ENCODE data around the gene PPFIBP2. TPM values are rescaled to one million over a fixed set of nuclear protein-coding genes. Genes with fewer than 3 reads are reported as not detected.

Gene PPFIBP2
- total RNA-seq, 1 donor from 2014 or later: 63.8 TPM

DNA sequence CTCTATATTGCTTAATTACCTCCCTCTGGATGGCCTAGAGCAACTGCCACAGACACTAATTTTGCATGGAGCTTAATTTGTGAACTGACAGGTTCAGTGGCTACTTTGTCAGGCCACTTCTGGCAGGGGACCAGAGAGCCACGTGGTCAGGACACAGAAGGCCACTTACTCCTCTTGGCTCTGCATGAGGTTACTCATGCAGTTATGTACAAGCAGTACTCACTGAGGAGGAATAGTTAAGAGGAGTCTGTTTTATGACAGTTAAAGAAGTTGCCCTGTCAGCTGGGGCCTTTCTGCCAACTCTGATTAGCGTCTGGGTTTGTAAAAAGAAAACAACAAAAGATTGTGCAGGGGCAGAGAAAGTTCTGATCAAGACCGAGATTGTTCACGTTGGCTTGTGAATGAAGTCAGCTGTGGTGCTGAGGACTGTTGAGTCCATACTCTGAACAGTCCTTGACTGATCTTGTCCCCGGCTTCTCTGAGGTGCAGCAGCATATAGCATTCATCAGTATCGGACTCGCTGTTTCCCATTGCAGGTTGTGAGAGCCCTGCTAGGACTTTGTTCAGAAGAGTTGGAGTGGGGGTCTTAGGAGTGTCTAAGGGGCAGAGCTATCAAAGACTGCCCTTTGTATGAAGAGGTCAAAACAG is 41.4 kb downstream of the PPFIBP2 start:
- DNase-seq: no peak

DNA sequence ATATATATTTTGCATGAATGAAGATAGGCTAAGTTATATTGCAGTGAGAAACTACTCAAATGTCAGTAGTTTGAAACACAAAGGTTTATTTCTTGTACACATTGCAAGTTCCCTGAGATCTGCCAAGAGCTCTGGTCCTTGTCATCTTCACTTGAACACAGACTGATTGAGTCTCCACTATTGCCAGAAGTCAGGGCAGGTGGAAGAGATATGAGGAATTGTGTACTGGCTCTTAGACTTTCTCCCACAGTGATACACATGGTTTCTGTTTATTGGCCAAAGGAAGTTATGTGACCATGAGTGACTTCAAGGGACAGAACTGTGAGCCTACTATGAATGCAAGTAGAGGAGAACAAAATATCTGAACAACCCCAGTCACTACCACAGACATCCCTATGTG is 44.2 kb downstream of the PPFIBP2 start:
- no peak for DNase-seq

DNA sequence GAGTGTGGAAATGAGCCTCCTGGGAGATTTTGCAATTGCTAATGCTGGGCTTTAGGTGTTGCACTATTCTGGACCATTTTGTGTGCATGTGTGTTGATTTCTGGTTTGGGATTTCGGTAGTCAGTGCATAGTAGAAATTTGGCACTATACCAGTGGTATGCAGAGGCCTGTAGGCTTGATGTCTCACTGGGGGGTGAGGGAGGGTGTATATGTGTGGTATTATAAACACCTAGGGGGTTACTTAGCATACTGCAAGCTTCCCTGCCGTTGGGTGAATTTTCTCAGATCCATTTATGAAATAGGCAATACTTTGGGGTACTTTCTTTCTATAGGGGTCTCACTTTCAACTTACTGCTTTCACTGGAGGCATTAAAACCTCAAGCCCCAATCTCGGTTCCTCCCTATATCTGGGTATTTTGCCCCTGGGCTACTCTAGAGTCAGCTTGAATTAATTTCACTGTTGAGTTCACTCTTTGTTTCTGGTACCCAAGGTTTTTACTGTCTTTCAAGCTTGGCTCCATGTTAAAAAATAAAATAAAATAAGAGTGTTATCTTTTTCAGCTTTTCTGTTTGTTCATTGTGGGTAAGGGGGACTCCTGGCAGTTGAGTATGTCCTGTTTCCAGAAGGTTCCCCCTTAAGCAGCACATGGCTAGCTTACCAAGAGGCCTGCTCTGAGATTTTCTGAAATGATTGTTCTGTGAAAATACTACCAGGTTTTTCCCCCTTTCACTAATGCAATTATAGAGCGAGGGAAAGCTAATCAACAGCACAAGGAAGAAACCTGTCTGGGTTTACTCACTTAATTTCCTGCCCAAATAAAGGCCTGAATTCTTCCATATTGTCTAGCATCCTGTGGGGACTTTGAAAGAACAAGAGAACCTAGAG is 45.8 kb downstream of the PPFIBP2 start:
- DNase-seq: no peak

DNA sequence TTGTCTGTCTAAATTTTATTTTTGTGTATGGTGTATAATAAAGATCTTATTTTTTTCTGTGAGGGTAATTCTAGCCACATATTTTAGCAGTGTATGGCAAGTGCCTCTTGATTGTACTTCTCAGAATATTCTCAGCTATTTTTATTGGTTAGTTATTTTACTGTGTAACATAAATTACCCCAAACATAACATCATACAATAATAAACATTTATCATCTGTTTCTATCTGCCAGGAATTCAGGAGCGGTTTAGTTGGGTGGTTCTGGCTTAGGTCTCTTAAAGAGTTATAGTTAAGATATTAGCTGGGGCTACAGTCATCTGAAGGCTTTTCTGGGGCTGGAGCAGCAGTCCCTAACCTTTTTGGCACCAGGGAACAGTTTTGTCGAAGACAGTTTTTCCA is 47.8 kb downstream of the PPFIBP2 start:
- DNase-seq: no peak

DNA sequence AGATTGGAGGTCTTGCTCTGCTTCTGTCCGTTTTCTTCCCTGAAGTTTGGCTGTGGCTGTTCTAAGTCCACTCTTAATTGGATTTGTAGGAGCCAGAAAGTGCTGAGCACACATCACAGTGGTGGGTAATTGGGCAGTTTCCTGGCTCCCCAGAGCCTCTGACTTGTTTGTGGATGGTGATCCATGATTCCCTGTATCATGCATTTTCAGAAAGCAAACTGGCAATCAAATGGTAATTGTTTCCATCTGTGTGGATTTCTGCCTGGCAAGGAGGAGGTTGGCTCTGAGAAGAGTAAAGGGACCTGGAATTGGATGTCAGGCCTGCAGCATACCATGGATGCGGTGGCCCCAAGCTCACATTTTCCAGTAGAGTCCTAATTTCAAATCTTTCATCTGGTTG is 49.5 kb downstream of the PPFIBP2 start:
- DNase-seq: no peak

DNA sequence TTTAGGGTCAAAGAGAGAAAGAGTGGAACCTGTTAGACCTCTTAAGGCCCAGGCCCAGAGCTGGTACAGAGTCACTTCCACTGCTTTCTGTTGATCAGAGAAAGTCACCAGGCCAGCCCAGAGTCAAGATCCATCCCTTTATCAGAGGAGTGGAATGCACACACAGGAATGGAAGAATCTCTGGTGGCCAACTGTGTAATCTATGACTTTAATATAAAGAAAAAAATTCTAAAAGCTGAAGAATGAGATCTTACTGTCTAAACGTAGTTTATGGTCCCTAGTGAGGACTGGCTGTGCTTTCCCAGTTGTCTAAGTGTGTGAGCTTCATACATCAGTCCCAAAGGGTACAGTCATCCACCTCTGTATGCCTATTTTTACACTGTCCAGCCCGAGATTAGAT is 51.0 kb downstream of the PPFIBP2 start:
- DNase-seq: no peak

DNA sequence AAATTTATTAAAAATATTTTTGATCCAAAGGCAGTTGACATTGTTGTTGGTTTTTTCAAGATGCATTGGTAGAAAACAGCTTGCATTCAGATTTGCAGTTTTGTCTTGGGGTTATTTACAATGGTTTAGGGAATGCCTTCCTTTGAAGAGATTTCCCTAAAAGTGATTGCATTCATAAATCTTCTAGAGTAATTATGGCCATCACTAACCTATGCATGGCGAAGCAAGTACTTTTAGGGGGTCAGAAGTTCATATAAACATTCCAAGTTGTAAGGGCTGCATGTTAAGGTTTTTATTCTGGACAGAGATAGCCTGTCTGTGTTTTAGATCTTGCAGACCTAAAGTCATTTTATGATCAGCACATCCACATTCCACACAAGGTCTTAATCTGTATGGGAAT is 53.5 kb downstream of the PPFIBP2 start:
- DNase-seq: no peak

DNA sequence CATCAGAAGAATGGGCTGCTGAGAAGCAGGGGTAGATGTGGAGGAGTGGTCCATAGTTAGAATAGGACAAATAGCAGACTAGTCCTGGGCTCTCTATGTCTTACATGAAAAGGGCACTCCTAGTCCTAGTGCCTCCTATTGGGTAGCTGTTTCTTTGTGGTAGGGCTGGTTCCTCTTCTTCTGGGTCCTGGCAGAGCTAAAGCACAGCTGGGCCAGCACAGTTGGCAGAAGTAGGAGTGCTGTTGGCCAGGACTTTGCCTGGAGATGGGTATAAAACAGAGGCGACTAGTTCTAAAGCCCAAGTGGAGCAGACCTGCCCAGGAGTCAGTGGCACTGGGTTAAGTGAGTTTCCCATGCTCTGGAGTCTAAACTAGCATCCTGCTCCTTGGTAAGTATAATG is 55.2 kb downstream of the PPFIBP2 start:
- no peak for DNase-seq

DNA sequence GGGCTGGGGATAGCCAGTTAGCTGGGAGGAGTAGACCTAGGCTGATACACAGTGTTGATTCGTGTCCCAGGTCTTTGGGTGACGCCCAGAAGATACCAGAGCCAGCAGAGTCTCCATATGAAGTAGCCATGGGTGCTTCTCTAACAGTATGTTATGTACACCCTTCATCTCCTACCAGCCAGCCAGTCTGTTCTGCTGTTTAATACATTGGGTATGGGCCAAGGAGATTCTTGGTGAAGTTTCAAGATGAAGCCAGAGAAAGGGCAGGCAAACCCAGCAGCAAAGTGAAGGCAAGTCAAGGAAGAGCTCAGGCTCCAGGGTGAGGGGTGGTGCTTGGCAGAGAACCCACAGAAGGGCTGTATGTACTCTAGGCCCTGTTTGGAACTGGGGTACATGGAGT is 56.4 kb downstream of the PPFIBP2 start:
- no peak for DNase-seq

DNA sequence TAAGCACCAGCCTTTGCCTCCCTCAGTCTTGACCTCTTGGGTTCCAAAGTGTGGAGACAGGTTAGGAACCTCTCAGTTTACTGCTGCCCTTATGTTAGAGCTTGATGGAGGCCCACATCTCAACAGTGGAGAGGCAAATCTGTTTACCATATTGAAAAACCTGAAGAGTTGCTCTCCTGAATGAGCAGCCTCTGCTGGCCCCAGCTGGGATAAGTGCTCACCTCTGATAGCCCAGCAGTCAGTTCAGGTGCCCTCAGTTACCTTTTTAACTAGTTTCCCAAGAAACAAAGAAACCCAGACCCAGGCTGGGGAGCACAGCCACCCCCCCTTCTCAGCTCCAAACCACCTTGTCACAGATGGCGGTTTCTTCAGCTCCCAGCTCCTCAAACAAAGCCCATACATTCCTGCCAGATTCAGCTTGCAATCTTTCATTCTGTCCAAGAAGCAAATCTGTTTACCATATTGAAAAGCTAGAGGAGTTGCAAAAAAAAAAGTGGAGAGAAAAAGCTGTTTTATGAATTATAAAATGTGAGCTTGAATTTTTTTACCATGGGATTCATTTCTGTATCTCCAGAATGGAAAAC is 57.2 kb downstream of the PPFIBP2 start:
- peak; percentile 63 for DNase-seq

DNA sequence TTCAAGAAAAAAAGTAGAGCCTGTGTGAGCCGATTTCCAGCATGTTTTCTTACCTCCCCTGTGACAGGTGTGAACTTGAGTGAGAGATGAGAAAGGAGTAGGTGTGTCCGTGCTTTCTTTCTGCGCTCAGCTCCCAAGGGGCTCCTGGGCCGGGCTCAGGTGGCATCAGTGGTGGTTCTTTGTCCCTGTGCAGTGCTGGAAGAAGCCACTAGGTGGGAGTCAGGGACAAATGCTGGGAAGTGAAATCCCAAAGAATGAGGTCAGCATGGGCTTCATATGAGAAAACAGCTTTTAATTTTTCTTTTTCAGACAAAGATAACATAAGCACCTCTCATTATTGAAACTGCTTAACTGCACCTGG is 57.8 kb downstream of the PPFIBP2 start:
- DNase-seq: peak; percentile 87

DNA sequence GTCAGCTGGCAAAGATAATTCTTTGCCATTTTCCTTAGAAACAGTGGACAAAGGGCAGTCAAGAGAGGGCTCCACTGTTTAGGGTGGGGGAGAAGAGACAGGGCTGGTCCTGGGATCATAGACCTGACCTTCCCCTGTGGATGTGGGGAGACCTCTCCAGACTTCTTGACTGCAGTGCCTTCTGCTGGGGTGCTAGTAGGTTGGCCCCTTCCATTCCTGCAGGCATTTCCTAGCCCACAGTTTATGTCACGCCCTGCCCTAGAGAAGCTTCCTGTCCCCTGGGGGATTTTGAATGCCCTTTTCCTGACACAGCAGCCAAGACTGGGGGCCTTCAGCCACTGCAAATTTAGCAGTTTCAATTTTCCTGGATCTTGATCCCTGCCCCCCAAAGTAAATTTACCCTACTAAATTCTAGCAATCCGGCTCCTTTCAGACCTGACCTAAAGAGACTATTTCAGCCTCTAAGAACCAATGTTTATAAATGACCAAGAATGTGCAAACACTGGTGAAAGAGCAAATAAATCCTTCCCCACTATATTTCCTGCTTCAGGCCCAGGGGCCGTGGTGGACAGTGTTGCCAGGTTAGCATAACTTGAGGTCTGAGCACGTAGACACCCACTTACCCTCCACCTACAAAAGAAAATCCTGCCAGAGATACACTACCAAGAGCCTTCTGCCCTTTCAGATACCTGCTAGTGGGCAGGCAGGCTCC is 58.4 kb downstream of the PPFIBP2 start:
- DNase-seq: no peak

DNA sequence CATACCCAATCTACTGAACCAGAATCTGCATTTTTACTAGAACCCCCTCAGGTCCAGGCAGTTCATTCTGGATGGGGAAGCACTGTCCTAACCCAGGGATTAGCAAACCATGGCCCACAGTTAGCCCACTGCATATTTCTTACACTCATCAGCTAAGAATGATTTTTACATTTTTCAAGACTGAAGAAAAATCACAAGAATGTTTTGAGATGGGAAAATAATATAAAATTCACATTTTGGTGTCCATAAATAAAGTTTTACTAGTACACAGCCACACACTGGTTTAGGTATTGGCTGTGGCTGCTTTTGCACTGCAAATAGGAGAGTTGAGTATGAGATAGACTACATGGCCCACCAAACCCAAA is 59.4 kb downstream of the PPFIBP2 start:
- no peak for DNase-seq

DNA sequence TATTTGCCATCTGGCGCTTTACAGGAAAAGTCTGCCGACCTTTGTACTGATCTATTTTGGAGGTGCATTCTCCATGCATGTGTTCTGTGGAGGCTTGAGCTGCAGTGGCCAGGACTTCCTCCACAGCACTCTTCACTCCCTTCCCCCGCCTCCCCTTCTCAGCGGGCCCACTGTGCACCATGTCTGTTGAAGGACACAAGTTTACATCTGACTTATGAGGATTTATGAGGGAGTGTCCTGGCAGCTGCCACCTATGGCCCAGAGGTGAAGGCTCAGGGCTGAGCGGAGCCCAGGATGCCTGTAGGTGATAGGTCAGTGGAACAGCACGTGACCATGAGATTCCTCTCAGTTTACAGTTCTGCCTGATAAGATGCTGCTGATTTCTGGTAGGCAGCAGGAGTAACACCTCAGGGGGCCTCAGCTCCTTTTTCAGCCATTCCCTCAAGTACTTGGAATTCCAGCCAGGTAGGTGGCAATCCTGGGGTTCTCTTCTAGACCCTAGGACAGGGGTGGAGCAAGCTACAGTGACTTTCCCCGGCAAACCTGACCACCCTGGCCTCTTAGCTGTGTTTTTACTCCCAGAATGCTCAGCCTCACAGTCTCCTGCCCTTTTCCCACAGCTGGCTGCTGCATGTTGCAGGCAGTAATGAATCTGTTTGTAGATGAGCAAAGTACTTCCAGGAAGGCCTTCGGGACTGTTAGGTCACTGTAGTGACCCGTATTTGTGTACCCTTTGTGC is 59.9 kb downstream of the PPFIBP2 start:
- no peak for DNase-seq

DNA sequence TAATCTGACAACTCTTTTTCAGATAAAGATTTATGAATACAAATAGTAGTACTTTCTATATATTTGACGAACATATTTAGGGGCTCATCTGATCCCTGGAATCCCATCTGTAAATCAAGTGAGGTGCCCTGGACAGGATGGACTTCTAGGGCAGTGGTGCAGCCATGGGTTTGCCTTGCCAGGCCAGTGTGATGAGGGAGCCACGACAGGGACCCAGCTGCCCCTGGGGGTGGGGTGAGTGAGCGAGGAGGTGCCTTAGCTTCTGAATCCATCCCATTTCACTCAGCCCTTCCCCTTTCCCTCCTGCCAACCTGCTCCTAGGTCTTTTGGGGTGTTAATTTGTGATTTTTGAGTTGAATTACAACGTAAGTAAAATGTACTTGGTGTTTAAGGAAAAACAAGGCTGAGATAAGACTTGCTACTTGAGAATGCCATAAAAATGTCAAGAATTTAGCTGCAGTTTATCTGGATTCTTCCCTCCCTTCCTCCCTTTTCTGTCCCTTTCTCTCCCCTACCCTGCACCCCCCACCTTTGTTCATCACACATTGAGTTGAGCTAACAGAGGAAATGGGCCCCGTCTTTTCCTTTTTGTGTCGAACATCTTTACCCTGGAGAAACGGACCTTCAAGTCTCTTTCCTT is 60.8 kb downstream of the PPFIBP2 start:
- DNase-seq: no peak

DNA sequence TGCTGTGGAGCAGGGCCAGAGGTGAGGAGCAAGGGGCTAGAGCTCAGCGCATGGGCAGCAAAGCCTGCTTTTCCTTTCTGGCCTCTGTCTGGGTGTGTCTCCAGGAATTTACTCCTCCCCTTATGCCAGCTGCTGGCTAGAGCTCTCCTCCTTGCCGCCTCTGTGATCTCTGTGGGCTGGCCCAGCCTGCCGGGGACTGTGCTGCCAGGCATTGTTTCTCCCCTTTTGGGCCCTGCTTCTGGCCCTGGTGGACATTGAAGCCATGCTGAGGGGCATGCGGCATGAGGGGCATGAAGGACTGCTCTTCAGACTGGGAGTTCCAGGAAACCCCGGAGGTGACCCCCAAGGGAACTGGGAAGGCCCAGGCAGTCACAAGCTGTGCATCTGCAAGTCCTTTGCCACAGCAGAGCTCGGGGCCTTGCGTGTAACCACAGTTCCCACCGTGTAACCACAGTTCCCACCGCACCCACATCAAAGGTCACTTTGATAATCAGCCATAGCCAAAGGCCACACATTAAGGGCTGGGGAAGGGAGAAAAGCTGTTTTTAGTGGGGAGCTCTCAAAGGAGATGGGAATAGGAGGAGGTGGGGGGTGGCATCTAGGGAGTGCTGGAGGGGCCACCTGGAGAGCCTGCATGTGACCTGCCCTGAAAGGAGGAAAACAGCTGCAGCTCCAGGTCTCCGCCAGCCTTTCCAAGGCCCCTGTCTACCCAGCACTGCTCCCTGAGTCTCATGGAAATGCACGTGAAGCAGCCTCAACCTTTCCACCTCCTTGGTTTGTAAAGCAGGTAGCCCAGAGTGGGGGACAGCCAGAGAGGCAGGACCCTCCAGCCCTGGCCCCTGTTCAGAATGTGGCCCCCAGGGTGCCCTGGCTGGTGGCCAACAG is 62.3 kb downstream of the PPFIBP2 start:
- no peak for DNase-seq

DNA sequence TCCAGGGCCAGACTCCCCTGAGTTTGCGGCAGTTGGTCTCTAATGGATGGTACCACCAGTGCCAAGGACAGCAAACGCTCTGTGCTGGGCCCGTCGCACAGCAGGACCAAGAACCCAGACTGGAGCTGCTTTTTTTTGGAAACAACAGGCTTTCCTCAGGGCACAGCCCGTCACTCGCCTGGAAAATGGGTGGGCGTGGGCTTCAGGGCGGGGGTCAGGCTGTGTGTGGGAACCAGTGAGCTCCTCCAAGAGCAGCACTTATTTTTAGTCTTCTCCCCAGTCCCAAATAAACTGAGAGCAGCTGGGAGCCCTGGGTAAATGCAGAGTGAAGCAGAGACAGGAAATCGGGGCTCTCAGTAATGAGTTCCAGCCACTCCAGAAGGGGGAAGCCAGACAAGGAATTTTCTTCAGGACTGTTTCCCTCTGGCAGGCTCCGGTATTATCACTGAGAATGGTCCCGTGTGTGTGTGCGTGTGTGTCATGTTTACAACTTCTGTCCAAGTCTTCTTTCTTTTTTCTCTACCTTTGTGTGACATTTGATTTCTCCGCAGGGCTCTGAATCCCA is 63.0 kb downstream of the PPFIBP2 start:
- DNase-seq: peak; percentile 82

DNA sequence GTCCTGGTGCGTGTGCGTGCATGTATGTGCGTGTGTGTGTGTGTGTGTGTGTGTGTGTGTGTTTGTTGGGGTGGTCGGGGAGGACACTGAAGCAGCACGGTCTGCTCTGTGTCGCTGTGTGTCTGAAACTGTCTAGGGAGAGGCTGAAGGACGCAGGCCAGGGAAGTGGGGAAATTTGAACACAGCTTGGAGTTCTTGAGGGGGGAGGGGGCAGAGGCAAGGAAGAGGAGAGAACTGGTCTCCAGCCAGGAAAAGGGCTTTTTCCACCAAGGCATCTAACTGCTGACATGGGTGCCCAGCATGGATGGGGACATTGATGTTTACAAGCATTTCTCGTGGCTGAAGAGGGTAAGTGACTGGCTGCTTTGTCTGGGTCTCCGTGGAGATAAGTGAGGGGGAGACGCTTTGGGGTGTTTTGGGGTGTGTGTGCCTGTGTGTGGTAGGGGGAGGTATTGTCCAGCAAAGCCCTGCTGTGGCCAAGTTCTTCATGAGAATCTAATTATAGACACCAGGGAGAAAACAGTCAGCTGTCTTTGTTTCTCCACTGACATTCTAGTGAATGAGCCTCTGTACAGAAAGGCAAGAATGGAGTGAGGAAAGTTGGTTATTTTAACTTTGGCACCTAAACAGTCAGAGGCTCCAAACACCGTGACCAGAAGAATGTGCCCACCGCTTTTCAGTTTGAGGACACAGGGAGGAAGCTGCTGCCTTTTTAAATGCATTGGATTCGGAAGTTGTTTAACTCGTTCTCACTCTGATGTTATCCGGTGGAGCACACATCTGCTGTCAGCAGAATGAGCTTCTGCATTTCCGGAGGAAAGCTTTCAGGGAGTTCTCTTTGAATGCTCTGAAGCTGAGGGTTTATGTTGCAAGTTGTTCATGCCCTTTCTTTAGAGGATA is 63.7 kb downstream of the PPFIBP2 start:
- peak; percentile 79 for DNase-seq

DNA sequence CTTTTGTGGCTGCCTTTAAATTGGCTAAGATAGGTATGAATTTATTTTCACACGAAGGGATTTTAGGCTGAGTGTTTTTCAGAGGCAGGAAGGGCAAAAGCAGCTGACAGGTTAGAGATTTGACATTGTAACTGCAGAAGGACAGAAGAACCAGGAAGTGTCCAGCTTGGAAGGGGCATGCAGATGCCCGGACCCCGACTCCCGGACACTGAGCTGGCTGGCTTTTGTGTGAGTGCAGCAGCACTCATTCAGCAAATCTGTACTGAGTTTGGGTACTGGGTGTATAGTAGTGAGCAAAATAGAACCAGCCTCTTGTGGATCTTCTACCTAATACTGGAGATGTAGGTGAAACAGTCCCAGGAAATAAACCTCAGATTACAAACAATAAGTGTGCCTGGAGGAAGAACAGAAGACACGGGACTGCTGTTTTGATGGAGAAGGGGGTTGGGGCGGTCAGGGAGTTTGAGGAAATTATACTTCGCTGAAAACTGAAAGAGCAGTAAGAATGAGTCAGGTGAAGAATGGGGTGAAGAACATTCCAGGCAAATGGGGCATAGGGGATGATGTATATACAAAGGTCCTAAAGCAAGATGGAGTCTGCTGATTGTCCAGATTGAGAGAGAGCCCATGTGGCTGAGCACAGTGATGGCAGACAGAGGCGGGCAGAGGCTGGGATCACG is 64.6 kb downstream of the PPFIBP2 start:
- DNase-seq: no peak

All from skin of body (tissue), 2 donors.